HCT116 (cell line): Measurements from ENCODE around the gene MTCP1. TPM values are rescaled to one million over a fixed set of nuclear protein-coding genes. Genes with fewer than 3 reads are reported as not detected.

Experiments used
- ATAC-seq: fragments of 200-7000 bp; cut with Tn5 transposase; 2 replicates; pipeline ENCODE4 v1.9.1; 2020; ENCODE audit warnings: mild to moderate bottlenecking, moderate library complexity
- BruUV-seq: library from RNA; stranded (reverse); fragments of 400-500 nt; replicated peaks from 2 replicates; lab custom pipeline; 2021; lab: Mats Ljungman, UMichigan
- CTCF ChIA-PET: fragments of 300-600 bp; sonication (Branson Sonifier 250); formaldehyde crosslinking; loops from one replicate; lab custom pipeline; 2021; ENCODE audit warnings: antibody characterized with exemption; lab: Charles Lee
- POLR2A ChIA-PET: fragments of 300-600, 350-600 bp; sonication (Branson Sonifier 250); formaldehyde crosslinking; loops from one replicate; lab custom pipeline; 2021; ENCODE audit warnings: antibody characterized with exemption; lab: Charles Lee
- RAD21 ChIA-PET, 2 experiments: fragments of 300-600 bp; sonication (Branson Sonifier 250); formaldehyde crosslinking; loops; one replicate each; lab custom pipeline; 2023; ENCODE audit warnings: low total read pairs in 2 of 2; ENCODE audit not compliant: uncharacterized antibody in 2 of 2, unreplicated experiment in 2 of 2, low non-redundant PET in 1 of 2; lab: Charles Lee
- DNase-seq: peaks from one replicate; pipeline ENCODE4 v3.0.0-alpha.2; 2010; ENCODE audit warnings: low read depth, low spot score
- H2AFZ ChIP-seq: fragments of 200-600 bp; shearing (Covaris generic), sonication (generic); 2 replicates; pipeline ENCODE4 v1.6.1; 2017; ENCODE audit warnings: low read depth, mixed run types, mixed read lengths, antibody characterized with exemption, low read length; ENCODE audit not compliant: poor library complexity, severe bottlenecking
- H3K27ac ChIP-seq: 2 replicates; pipeline ENCODE4 v1.5.1; 2012; ENCODE audit warnings: low read depth, low read length
- H3K27me3 ChIP-seq: fragments of 200-600 bp; sonication (generic); 2 replicates; pipeline ENCODE4 v1.6.1; 2016; ENCODE audit warnings: mixed run types, low read length, mixed read lengths; ENCODE audit not compliant: insufficient read depth
- H3K36me3 ChIP-seq, 2 experiments: fragments of 200-500 bp in 1 of 2; fragments of 200-600 bp in 1 of 2; sonication (Bioruptor generic) in 1 of 2; sonication (generic) in 1 of 2; 2 replicates each; pipeline versions ENCODE4 v1.5.1 to v1.6.1; 2014 to 2016; ENCODE audit warnings: low read length in 2 of 2, inconsistent platforms in 1 of 2, mixed read lengths in 1 of 2, mixed run types in 1 of 2; ENCODE audit not compliant: insufficient read depth in 2 of 2, control insufficient read depth in 1 of 2
- H3K4me1 ChIP-seq, 2 experiments: fragments of 200-600 bp in 1 of 2; sonication (generic) in 1 of 2; 2 replicates each; pipeline versions ENCODE4 v1.5.1 to v1.6.1; 2012 to 2017; ENCODE audit warnings: low read length in 2 of 2, inconsistent platforms in 1 of 2, mild to moderate bottlenecking in 1 of 2, mixed read lengths in 1 of 2, mixed run types in 1 of 2, moderate library complexity in 1 of 2; ENCODE audit not compliant: insufficient read depth in 2 of 2, control insufficient read depth in 1 of 2
- H3K4me2 ChIP-seq: fragments of 200-600 bp; sonication (generic); 2 replicates; pipeline ENCODE4 v1.6.1; 2017; ENCODE audit warnings: mixed run types, low read length, mixed read lengths
- H3K4me3 ChIP-seq, 2 experiments: fragments of 200-600 bp in 1 of 2; sonication (generic) in 1 of 2; replicated peaks in 1 of 2; 2 replicates each; pipeline ENCODE4 v1.5.1; 2011 to 2016; ENCODE audit warnings: low read length in 2 of 2, control low read depth in 1 of 2, low read depth in 1 of 2, mild to moderate bottlenecking in 1 of 2, mixed read lengths in 1 of 2, mixed run types in 1 of 2
- H3K79me2 ChIP-seq: fragments of 200-600 bp; sonication (generic); 2 replicates; pipeline ENCODE4 v1.6.1; 2017; ENCODE audit warnings: mild to moderate bottlenecking, mixed run types, low read length, moderate library complexity, mixed read lengths; ENCODE audit not compliant: insufficient read depth
- H3K9ac ChIP-seq: fragments of 200-600 bp; sonication (generic); 2 replicates; pipeline ENCODE4 v1.6.1; 2016; ENCODE audit warnings: low read length, mixed read lengths
- H3K9me2 ChIP-seq: fragments of 200-600 bp; sonication (generic), shearing (Covaris generic); 2 replicates; pipeline ENCODE4 v1.6.1; 2017; ENCODE audit warnings: mixed run types, mild to moderate bottlenecking, moderate library complexity; ENCODE audit not compliant: insufficient read depth
- H3K9me3 ChIP-seq, 2 experiments: fragments of 200-500 bp in 1 of 2; fragments of 200-600 bp in 1 of 2; sonication (Bioruptor generic) in 1 of 2; sonication (generic) in 1 of 2; 2 replicates each; pipeline ENCODE4 v1.6.1; 2014 to 2017; ENCODE audit warnings: low read length in 2 of 2, mixed read lengths in 2 of 2, inconsistent platforms in 1 of 2, low read depth in 1 of 2, mild to moderate bottlenecking in 1 of 2, mixed run types in 1 of 2, moderate library complexity in 1 of 2; ENCODE audit not compliant: control insufficient read depth in 1 of 2, insufficient read depth in 1 of 2
- H4K20me1 ChIP-seq: fragments of 200-600 bp; sonication (generic), shearing (Covaris generic); 2 replicates; pipeline ENCODE4 v1.6.1; 2017; ENCODE audit warnings: mixed run types, mild to moderate bottlenecking, moderate library complexity; ENCODE audit not compliant: insufficient read depth
- EGR1 ChIP-seq: IDR thresholded peaks from 2 replicates; pipeline ENCODE4 v1.6.1; 2012; ENCODE audit warnings: low read depth
- ELF1 ChIP-seq: IDR thresholded peaks from 2 replicates; pipeline ENCODE4 v1.6.1; 2012; ENCODE audit warnings: low read depth, borderline replicate concordance
- EZH2phosphoT487 ChIP-seq: fragments of 200-600 bp; IDR thresholded peaks from 2 replicates; pipeline ENCODE4 v1.6.1; 2018; ENCODE audit warnings: antibody characterized with exemption, borderline replicate concordance
- SIN3A ChIP-seq: IDR thresholded peaks from 2 replicates; pipeline ENCODE4 v1.6.1; 2012; ENCODE audit warnings: low read depth
- YY1 ChIP-seq: IDR thresholded peaks from 2 replicates; pipeline ENCODE4 v1.6.1; 2011; ENCODE audit warnings: low read length, low read depth, moderate library complexity, mild to moderate bottlenecking; ENCODE audit not compliant: insufficient replicate concordance; ENCODE audit errors: extremely low read depth
- ZBTB33 ChIP-seq: IDR thresholded peaks from 2 replicates; pipeline ENCODE4 v1.6.1; 2011; ENCODE audit warnings: mild to moderate bottlenecking, low read length, moderate library complexity; ENCODE audit not compliant: insufficient replicate concordance; ENCODE audit errors: extremely low read depth
- ZNF274 ChIP-seq: fragments of 200-500 bp; sonication (Bioruptor generic); IDR thresholded peaks from 2 replicates; pipeline ENCODE4 v1.6.1; 2014; ENCODE audit warnings: mild to moderate bottlenecking, low read depth, low read length, inconsistent platforms
- intact Hi-C: fragments of 100-400 bp; cut with micrococcal nuclease; formaldehyde crosslinking; loops from 2 replicates; pipeline ENCODE4 v1.10.0; 2022
- total RNA-seq: library from RNA; stranded (reverse); gene quantifications from one replicate; pipeline ENCODE4 v1.2.1, GENCODE V29; 2021; ENCODE audit not compliant: unreplicated experiment
- TF ChIP-seq, protein P1 (sequence below): IDR thresholded peaks from 2 replicates; pipeline ENCODE4 v1.6.1; 2012

Gene MTCP1
- total RNA-seq, 1 experiment from 2014 or later: 10.7 TPM

GRCh38 chrX:155070663-155070974 is 317 bp downstream of the MTCP1 start:
- RAD21 ChIA-PET: no interaction called here
- TF ChIP-seq ELF1 (no peak), SIN3A (no peak)
- TF ChIP-seq, all 23 proteins: peak for 0
- ATAC-seq (peak; percentile 10), DNase-seq (no peak)
- Histone ChIP-seq H3K9me2 (no peaks in the 10 kb centered on the region), H2AFZ (no peak overlapping the region), H3K9me3 (no peaks in the 10 kb centered on the region), H3K4me3 (peak overlapping the region; percentile 64 to 77), H4K20me1 (no peaks in the 10 kb centered on the region), H3K27ac (peak overlapping the region; percentile 45), H3K27me3 (no peaks in the 10 kb centered on the region), H3K36me3 (peaks cover 0 to 3% of the 10 kb centered on the region in 2 experiments; a peak in 1 of 4 replicates), H3K4me1 (peaks cover 15 to 30% of the 10 kb centered on the region in 2 experiments), H3K79me2 (peaks cover 44% of the 10 kb centered on the region), H3K9ac (peak overlapping the region; percentile 86), H3K4me2 (peak overlapping the region; percentile 81)
- CTCF ChIA-PET: no interaction called here
- intact Hi-C loops: loop anchor here (2.0 kb wide), 1 partner anchor 44 kb away; the partner anchor contains the start of gene FUNDC2
- POLR2A ChIA-PET: no interaction called here
- BruUV-seq: TSS peak; percentile 55

DNA sequence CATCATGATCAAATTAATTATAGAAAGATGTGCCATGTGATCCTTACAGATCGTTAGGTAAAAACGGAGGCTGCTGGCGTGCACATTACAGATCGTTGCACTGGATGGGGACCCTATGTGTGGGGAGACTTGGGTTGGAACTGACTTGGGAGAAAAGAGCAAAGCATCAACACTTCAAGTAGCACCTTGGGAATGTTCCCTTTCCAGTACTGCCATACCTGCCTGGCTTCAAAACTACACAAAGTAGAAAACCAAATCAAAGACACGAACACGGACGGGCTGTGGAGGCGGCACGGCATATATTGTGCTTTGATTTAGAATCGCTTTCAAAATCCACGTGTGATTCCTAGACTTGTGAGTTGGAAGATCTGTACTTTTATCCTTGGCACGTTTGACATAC is 898 bp downstream of the MTCP1 start:
- DNase-seq (no peak), ATAC-seq (no peak)
- Histone ChIP-seq H3K79me2 (peaks cover 41% of the 10 kb centered on the region), H3K27me3 (no peaks in the 10 kb centered on the region), H3K36me3 (peaks cover 0 to 3% of the 10 kb centered on the region in 2 experiments; a peak in 1 of 4 replicates), H2AFZ (no peak overlapping the region), H3K27ac (peak overlapping the region; percentile 45; the same call in 1 of the 2 replicates), H3K9me2 (no peaks in the 10 kb centered on the region), H3K4me3 (peak overlapping the region; percentile 64 to 77), H3K9ac (peak overlapping the region; percentile 86), H4K20me1 (no peaks in the 10 kb centered on the region), H3K4me1 (peaks cover 15 to 35% of the 10 kb centered on the region in 2 experiments), H3K4me2 (peak overlapping the region; percentile 81), H3K9me3 (no peaks in the 10 kb centered on the region)
- ChIA-PET CTCF (no interaction called here), RAD21 (no interaction called here), POLR2A (no interaction called here)
- BruUV-seq: no TSS peak
- intact Hi-C loops: loop anchor here (2.0 kb wide), 1 partner anchor 43 kb away; the partner anchor contains the start of gene FUNDC2
- no peak for TF ChIP-seq EGR1
- TF ChIP-seq EZH2phosphoT487: no peak
- TF ChIP-seq YY1: no peak
- no peak for TF ChIP-seq ZNF274
- TF ChIP-seq ELF1: no peak
- TF ChIP-seq, protein P1, sequence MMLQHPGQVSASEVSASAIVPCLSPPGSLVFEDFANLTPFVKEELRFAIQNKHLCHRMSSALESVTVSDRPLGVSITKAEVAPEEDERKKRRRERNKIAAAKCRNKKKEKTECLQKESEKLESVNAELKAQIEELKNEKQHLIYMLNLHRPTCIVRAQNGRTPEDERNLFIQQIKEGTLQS: no peak
- TF ChIP-seq ZBTB33: no peak
- TF ChIP-seq SIN3A: no peak
